NT2/D1 (cell line): ENCODE results near the gene RANBP2.
"Not testable (repeated sequence)": the region's sequence is repeated elsewhere in the genome, so short reads cannot be mapped to it uniquely, and the experiment has no call there.

Source experiments
- SUZ12 ChIP-seq: IDR thresholded peaks from 2 replicates; pipeline ENCODE4 v1.6.1; 2011; ENCODE audit not compliant: insufficient read length, insufficient read depth; ENCODE audit errors: extremely low read depth
- ZNF274 ChIP-seq: IDR thresholded peaks from 2 replicates; pipeline ENCODE4 v1.6.1; 2011; ENCODE audit warnings: mild to moderate bottlenecking, low read depth, low read length

DNA sequence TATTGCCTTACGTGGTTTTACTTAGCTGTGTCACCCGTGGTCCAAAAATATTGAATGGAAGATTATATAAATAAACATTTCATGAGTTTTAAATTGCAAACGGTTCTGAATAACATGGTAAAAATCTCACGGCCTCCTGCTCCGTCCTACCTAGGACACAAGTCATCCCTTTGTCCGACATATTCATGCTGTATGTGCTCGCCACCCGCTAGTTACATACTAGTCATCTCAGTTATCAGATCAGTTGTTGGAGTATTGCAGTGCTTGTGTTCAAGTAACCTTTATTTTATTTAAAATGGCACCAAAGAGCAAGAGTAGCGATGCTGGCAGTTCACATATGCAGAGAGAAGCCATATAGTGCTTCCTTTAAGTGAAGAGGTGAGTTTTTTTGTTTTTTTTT, 6.8 kb downstream of the RANBP2 start:
- TF ChIP-seq ZNF274, SUZ12: not testable (repeated sequence)
